GM18861 (cell line): Measurements from ENCODE around the gene RWDD4.
"Not testable (repeated sequence)": the region's sequence is repeated elsewhere in the genome, so short reads cannot be mapped to it uniquely, and the experiment has no call there.

Source experiments
- ATAC-seq: cut with Tn5 transposase; IDR thresholded peaks from one replicate; pipeline ENCODE4 v1.9.1; 2021; ENCODE audit not compliant: unreplicated experiment

The RWDD4 gene

DNA sequence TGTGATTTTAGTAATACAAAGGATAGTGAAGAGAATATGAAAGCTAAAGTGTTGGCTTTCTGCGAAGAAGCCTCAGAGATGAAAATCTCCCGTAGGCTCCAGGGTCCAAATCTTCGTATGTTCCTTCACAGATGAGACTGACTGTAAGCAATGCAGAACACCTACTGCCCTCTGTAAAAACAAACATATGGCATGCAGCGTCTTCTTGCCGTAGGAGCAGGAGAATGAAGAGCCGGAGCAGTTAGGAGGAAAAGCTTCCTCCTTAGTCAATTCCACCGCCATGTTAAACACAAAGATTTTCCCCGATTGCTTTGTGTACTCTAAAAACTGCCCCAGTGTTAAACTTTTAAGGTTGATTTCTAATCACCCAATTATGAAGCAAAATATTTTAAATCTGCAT lies 22.5 kb downstream of the RWDD4 start:
- no peak for ATAC-seq

DNA sequence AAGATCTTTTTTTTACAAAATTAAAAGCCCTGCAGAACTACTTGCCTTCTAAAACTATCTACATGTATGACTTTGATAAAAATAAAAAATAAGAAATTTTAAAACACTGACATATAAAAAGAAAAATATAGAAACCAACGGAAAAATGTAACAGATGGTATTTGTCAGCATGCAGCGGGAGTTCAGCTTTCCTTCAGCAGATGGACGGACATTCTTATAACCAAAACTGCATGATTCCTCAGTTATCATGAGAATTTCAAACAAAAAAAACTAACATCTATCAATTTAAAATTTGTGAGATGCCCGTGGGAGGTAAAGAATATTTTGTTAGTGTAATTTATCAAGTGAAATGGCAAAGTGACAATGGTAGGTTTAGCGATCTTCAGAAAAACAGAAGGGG lies 23.2 kb downstream of the RWDD4 start:
- no peak for ATAC-seq

DNA sequence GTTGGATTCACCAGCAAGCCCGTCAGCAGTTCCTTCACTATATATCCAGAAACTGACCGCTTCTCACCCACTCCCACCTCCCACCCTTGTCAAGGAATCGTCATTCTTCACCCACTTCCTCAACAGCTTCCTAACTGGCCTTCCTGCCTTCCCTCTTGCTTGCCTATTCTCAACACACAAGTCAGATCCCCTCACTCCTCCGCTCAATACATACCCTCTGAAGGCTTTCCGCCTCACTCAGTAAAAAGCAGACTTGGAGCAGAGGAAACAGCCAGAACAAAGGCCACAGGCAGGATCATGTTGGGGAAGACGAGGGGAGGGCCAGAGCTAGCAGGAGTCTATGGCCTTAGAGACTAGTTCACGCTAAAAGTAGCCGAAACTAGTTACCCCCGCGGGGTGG lies 23.7 kb downstream of the RWDD4 start:
- no peak for ATAC-seq

DNA sequence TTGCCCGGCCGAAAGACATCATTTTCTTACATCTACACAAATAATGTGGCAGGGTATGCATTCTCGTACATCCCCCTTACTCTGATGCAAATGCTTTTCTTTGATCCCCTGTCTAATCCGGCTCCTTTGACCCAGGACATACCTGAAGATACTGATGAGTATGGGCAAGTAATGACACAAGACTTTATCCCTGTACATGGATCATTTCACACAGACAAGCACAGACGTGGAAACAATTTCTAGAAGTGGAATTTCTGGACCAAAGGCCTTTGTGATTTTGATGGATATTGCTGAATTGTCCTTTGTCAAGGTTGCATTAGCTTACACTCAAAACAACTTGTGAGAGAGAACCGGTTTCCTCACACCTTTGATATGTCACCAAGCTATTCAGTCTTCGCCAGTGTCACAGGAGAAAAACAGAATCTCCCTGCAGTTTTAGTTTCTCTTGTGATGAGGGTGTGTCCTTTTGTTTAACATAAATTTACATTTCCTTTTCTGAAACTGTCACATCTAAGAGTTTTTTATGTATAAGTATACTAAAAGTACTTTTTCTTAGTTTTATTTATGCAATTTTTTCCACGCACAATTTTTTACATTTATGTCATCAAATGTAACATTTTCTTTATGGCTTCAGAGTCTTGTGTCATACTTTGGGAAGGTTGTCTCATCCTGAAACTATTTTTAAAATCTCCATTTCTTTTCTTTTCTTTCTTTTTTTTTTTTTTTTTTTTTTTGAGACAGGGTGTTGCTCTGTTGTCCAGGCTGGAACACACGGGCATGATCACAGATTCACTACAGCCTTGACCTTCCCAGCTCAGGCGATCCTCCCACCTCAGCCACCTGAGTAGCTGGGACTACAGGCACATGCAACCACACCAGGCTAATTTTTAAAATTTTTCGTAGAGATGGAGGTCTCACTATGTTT lies 25.2 kb downstream of the RWDD4 start:
- no peak for ATAC-seq

DNA sequence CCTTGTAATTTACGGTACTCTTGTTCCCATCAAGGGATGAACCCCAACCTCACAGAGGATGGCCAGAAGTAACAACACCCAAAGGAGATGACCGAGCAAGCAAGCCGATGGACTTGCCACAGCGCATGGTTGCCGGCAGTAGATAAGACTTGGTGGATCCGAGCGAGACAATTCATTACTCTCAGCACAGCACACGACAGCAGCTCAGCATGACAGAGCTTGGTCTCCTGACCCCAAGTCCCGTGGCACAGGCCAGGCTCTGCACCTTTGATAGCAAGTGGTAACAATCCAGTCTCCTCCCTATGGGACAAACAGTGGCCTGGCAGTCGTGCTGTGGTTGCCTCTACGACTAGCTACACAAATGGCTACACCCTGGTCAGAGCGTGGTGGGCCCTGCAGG lies 26.3 kb downstream of the RWDD4 start:
- no peak for ATAC-seq

DNA sequence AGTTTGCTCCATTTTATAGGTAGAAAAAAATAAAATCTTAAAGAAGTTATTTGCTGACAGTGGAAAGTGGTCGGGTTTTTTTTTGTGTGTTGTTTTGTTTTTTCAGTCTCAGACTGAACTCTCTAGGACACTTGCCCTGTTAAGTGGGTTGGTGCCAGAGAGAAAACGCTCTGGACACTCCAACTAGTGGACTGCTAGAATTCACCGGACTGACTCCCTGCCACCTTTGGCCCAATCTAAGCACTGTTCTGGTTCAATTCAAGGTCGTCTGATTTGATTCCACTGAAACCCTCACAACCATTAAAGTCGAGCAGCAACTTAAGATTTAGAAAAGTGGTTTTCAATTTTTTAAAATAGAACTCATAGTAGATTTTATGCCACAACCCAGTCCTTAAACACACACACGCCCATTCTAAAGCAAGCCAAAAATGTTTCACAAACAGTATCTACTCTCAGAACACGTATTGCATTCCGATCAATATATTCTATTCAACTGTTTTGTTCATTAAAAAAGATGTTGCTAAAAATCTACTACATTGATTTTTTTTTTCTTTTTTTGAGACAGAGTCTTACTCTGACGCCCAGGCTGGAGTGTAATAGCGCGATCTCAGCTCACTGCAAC lies 27.3 kb downstream of the RWDD4 start:
- no peak for ATAC-seq

DNA sequence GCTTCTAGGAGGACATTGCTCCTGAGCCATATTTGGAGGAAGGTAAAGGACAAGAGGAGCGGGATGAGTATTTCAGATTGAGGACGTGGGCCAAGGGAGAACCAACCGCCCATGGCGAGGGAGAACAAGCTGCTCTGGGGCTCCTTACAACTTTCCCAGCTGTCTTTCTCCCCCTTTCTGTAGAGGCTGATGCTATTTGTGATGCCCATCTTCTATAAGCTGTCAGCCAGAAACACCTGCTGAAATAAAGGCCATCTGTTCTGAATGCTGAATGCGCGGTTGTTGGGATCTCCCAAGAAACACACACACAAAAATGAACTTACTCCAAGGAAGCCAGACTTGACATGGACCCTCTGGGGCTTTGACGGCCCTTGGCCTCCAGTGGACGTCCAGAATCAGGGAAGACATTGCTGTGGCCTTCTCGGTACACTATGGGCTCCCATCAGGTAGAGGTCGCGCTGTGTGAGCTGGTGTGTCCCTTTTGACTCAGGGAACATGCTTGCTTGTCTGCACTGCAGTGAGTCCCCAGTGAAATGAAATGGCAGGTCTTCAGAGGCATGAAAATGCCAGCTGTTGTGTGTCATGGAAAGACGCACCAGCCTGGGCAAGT lies 30.9 kb downstream of the RWDD4 start:
- no peak for ATAC-seq

DNA sequence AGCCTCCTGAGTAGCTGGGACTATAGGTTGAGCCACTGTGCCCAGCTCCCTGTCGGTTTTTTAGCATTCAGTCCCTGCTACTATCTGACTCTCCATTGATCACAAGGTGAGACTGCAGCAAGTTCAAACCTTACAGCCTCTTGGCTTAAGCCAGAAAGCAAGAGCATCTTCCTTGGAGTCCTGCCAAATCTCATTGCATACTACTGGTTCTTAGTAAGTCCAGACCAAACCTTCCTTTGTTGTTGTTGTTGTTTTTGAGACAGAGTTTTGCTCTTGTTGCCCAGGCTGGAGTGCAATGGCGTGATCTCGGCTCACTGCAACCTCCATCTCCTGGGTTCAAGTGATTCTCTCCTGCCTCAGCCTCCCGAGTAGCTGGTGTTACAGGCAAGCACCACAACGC lies 31.7 kb downstream of the RWDD4 start:
- ATAC-seq, result not testable (repeated sequence)

DNA sequence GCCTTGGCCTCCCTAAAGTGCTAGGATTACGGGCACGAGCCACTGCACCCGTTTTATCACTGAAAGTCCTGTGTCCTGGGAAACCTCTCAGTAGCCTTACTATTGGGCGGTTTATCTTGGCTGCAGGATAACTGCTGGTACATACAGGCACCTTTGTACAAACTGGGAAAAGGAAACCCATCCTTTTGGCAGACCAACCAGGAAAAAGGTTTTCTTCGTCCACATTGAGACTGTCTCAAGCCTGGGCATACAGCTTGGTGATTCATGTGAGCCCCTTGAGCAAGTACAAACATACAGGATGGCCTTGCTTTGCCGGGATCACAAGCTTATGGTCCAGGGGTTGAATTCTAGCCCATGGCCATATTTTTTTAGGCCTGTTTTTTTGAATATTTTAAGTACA lies 32.8 kb downstream of the RWDD4 start:
- no peak for ATAC-seq

DNA sequence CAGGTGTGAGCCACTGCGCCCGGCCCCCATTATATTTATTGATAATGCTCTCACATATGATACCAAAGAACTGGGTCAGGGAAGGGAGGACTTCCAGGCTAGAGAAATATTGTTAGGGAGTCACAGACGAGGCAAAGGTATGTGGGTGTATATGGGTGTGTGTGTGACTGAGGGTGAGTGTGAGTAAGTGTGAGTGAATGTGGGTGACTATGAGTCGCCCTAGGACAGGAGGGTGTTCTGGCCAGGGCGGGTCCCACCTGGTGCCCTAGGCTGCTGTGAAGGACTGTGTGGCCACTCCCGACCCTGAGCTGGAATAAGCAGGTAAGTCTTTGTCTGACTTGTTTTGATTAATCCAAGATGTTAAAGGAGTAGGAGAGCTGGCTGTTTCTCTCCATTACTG lies 34.4 kb downstream of the RWDD4 start:
- ATAC-seq, result no peak

DNA sequence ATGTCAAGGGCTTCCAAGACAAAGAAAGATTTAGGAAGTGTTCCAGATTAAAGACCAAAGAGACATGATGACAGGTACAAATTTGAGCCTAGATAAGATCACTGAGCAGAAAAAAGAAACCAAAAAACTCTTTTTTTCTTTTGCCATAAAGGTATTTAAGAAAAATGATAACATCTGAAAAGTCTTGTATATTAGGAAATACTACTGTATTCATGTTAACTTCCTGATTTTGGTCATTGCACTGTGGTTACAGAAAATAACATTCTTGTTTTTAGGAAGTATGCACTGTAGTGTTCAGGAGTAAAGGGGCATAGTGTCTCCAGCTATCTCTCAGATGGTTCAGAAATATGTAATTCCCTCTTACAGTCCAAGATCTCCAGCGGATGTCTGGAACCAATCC lies 37.1 kb downstream of the RWDD4 start:
- ATAC-seq, result no peak

DNA sequence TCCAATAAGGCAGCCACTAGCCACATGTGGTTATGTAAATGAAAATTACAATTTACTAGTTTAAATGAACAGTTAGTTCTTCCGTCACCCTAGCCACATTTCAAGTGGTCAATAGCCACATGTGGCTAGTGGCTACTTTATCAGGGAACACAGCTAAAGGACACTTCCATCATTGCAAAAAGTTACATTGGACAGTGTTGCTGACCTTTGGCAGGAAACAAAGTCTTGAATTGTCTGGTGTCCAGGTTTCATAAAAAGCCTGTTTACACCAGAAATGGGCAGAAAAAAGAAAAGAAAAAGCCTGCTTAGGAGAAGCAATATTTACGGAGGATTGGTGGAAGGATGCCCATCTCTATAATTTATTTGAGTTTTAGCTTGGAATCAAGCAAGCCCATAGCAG lies 38.6 kb downstream of the RWDD4 start:
- no peak for ATAC-seq

DNA sequence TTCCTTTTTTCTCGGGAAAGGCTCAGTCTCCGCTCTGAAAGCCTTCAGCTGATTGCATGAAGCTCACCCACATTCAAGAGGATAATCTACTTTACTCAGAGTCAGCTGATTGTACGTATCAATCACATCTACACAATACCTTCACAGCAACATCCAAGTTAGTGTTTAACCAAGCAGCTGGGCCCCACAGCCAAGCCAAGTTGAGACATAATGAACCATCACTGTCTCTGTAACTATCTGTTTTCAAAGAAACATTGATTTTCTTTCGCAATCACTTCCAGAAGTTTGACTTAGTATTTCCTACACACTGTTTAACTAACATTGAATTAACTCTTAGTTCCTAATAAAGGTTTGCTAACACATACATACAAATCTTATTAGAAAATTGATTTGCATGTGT lies 40.3 kb downstream of the RWDD4 start:
- ATAC-seq, result no peak

DNA sequence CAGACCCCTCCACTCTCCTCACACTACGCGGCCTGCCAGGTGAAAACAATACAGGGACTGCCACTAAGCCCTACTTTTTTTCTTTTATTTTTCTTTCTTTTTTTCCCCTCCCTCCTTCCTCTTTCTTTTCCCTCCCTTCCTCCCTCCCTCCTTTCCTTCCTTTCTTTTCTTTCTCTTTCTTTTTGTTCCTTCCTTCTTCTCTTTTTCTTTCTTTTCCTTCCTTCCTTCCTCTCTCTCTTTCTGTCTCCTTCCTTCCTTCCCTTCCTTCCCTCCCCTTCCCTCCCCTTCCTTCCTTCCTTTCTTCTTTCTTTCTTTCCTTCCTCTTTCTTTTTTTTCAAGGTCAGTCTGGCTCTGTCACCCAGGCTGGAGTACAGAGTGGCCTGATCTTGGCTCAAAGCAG lies 41.9 kb downstream of the RWDD4 start:
- ATAC-seq, result no peak

DNA sequence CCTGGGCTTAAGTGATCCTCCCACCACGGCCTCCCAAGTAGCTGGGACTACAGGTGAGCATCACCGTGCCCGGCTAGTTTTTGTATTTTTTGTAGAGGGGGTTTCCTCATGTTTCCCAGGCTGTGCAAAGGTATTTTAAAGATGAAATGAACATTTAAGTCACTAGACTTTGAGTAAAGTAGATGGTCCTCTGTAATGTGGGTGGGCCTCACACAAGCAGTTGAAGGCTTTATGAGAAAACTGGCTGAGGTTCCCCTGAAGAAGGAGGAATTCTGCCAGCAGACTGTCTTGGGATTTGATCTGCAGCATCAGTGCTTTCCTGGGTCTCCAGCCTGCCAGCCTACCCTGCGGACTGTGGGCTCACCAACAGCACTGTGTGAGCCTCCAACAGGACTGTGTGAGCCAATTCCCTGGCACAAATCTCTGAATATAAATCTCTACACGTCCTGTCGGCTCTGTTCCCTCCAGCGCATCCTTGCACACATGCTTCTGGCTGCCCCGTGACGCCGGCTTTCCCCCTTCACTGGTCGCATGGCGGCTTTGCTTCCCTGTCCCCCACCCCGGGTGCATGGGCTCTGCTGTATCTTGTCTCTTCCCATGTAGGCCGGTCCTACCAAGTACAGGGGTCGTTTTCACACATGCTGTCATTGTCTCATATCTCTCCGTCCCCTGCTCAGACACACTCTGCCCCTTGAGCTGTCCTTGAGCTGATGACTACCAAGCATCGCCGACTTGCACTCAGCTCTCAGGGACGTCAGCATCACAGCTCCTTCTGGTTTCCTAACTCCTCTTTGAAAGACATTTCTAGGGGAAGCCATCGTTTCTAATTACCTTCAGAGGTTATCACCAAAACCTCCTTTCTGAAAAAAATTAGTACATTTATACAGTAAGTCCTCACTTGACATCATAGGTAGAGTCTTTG lies 46.4 kb downstream of the RWDD4 start:
- no peak for ATAC-seq

DNA sequence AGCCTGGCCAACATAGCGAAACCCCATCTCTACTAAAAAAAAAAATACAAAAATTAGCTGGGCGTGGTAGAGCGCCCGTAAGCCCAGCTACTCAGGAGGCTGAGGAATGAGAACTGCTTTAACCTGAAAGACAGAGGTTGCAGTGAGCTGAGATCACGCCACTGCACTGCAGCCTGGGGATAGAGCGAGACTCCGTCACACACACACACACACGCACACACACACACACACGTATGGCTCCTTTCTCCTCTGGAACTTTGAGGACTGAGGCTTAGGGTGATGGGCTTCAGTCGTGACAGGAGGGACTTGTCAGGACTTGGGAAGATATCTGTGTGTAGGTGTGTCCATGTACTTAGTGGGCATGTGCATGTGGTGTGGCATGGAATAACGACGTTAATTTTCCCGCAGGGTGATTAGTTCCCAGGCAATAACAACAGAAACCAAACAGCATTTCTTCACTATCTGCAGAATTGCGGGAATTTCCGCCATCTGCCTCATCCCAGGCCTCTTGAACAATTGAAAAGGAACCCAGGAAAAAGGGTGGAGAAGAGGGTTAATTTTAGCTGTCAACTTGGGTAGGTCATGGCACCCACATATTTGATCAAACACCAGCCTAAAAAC lies 47.7 kb downstream of the RWDD4 start:
- ATAC-seq, result no peak

DNA sequence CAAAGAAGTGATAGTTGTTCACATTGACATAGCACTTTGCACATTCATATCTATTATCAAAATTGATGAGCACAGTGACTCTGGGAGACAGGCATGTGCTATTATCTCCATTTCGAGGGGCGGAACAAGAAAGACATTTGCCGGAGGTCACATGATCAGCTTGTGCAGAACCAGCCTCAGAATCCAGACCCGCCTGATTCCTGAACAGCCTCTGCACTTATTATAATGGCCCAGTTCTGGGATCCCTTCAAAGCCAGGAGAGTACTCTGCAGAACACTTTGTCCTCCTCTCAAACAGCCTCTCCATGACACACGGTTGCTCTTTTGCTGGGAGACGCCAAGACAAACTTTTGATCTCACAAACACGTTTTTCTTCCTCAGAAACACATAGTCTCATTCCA lies 48.4 kb downstream of the RWDD4 start:
- no peak for ATAC-seq

DNA sequence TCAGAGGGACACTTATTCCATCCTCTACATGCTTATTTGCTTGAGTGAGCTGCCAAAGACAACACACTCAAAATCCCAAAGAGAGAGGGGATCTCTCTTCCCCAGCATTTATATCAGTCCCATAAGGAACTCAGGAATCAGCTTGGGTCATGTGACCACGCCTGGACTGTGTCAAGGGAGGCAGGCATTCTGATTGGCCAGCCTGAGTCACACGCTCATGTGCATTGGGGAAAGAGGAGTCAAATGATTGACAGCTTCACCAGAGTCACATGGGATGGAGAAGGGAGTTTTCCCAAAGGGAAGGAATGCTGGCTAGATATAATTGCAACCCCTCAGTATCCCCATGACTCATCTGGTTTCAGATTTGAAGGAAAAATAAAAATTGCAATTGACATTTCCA lies 49.0 kb downstream of the RWDD4 start:
- no peak for ATAC-seq

DNA sequence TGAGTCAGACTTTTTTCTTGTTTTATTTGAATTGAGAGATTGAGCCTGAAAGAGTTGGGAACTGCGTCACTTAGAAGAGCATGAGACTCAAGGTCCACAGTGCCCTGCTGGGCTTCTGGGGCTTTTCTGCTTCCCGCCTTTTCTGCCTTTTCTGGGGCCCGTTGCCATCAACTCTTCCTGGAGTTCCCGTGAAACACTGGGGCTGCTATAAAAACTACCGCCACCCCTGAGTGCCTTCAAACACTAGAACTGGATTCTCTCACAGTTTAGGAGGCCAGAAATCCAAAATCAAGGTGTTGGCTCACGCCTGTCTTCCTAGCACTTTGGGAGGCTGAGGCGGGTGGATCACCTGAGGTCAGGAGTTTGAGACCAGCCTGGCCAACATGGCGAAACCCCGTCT lies 49.8 kb downstream of the RWDD4 start:
- no peak for ATAC-seq

DNA sequence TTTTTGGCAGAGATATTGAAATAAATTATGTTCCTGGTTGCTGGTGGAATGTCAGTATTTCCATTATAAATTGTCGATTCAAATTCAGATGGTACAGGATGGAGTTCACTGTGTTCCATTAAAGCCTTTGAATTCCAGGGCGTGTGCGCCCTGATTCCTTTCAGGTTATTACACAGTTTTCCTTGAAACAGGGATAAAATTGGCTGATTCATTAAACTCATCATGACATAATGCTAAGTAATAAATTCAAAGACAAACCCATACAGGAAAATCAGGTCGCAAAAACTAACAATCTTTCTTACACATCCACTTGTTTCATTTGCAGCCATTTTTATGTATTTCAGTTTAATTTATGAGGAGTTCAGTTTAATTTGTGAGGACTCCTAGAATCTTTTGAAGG lies 51.1 kb downstream of the RWDD4 start:
- no peak for ATAC-seq

DNA sequence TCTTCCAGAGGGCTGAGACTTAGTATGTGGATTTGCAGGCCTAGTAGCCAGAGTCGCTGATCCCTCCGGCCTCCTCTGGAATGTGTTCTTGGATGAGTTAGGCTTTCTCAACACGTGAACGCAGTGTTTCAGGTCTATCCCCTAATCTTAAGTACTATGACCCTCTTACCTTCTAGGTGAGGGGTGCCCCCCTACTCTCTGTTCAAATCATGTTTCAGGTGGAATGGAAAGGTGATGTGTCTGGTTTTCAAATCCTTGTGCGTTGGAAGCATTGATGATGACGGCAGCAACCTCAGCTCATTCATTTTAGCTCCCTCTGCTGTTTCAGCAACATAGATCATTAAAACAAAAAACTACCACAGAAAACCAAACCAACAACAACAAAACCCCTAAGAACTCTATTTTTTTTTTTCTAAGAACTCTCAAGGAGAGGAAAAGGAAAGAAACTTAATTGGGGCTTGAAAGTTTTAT lies 56.4 kb downstream of the RWDD4 start:
- ATAC-seq, result no peak
